Measurements from ENCODE around the gene DPY30.
"Not testable (repeated sequence)": the region's sequence is repeated elsewhere in the genome, so short reads cannot be mapped to it uniquely, and the experiment has no call there.

The DPY30 gene

GRCh38 chr2:32051836-32052439 lies 12.3 kb upstream of the DPY30 start:
- no peaks in the 10 kb centered on the region for H3K9me3 ChIP-seq (ENCODE audit: control insufficient read depth, low read depth, low read length)
- H3K4me3 ChIP-seq (ENCODE audit: low read length): no peak overlapping the region
- H3K27ac ChIP-seq (ENCODE audit: low read length): no peak overlapping the region
- no peak overlapping the region for H3K9ac ChIP-seq (ENCODE audit: low read length)
- no peaks in the 10 kb centered on the region for H3K27me3 ChIP-seq (ENCODE audit: control insufficient read depth, insufficient read depth, low read length)
- H3K4me1 ChIP-seq (ENCODE audit: control insufficient read depth, low read depth, low read length): no peaks in the 10 kb centered on the region
- no peaks in the 10 kb centered on the region for H3K36me3 ChIP-seq (ENCODE audit: control insufficient read depth, low read depth, low read length)

GRCh38 chr2:32043561-32043960 lies 4.0 kb upstream of the DPY30 start:
- Histone ChIP-seq H3K4me1 (ENCODE audit: control insufficient read depth, low read depth, low read length) (peaks cover 7% of the 10 kb centered on the region), H3K36me3 (ENCODE audit: control insufficient read depth, low read depth, low read length) (no peaks in the 10 kb centered on the region), H3K27ac (ENCODE audit: low read length) (no peak overlapping the region), H3K9me3 (ENCODE audit: control insufficient read depth, low read depth, low read length) (no peaks in the 10 kb centered on the region), H3K27me3 (ENCODE audit: control insufficient read depth, insufficient read depth, low read length) (no peaks in the 10 kb centered on the region), H3K9ac (ENCODE audit: low read length) (no peak overlapping the region), H3K4me3 (ENCODE audit: low read length) (no peak overlapping the region)

GRCh38 chr2:32034198-32034887 lies 5.3 kb downstream of the DPY30 start:
- not testable (repeated sequence) for H3K9me3 ChIP-seq (ENCODE audit: control insufficient read depth, low read depth, low read length); H3K36me3 ChIP-seq (ENCODE audit: control insufficient read depth, low read depth, low read length); H3K4me1 ChIP-seq (ENCODE audit: control insufficient read depth, low read depth, low read length); H3K4me3 ChIP-seq (ENCODE audit: low read length); H3K9ac ChIP-seq (ENCODE audit: low read length); H3K27ac ChIP-seq (ENCODE audit: low read length); H3K27me3 ChIP-seq (ENCODE audit: control insufficient read depth, insufficient read depth, low read length)

DNA sequence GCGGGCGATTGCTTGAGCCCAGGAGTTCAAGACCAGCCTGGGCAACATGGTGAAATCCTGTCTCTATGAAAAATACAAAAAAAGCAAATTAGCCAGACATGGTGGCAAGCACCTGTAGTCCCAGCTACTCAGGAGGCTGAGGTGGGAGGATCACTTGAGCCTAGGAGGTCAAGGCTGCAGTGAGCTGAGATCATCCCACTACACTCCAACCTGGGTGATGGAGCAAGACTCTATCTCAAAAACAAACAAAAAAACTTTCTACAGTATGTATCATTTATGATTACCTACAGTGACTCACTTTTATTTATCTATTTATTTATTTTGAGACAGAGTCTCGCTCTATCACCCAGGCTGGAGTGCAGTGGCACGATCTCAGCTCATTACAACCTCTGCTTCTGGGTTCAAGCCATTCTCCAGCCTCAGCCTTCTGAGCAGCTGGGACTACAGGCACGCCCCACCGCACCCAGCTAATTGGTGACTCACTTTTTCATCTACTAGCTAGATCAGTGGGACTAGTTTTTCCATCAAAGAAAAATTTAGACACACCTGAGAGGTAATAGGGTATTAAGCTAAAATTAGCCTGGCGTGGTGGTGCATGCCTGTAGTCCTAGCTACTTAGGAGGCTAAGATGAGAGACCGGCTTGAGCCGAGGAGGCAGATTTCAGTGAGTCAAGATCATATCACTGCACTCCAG lies 20.7 kb downstream of the DPY30 start:
- not testable (repeated sequence) for H3K9me3 ChIP-seq (ENCODE audit: control insufficient read depth, low read depth, low read length); H3K4me3 ChIP-seq (ENCODE audit: low read length); H3K27ac ChIP-seq (ENCODE audit: low read length); H3K9ac ChIP-seq (ENCODE audit: low read length); H3K27me3 ChIP-seq (ENCODE audit: control insufficient read depth, insufficient read depth, low read length); H3K4me1 ChIP-seq (ENCODE audit: control insufficient read depth, low read depth, low read length)
- H3K36me3 ChIP-seq (ENCODE audit: control insufficient read depth, low read depth, low read length): peaks cover 25% of the 10 kb centered on the region

GRCh38 chr2:32012872-32013271 lies 26.7 kb downstream of the DPY30 start:
- Histone ChIP-seq H3K9ac (ENCODE audit: low read length) (no peak overlapping the region), H3K27ac (ENCODE audit: low read length) (no peak overlapping the region), H3K9me3 (ENCODE audit: control insufficient read depth, low read depth, low read length) (no peaks in the 10 kb centered on the region), H3K36me3 (ENCODE audit: control insufficient read depth, low read depth, low read length) (peaks cover 4% of the 10 kb centered on the region), H3K4me3 (ENCODE audit: low read length) (no peak overlapping the region), H3K4me1 (ENCODE audit: control insufficient read depth, low read depth, low read length) (peaks cover 17% of the 10 kb centered on the region), H3K27me3 (ENCODE audit: control insufficient read depth, insufficient read depth, low read length) (no peaks in the 10 kb centered on the region)

DNA sequence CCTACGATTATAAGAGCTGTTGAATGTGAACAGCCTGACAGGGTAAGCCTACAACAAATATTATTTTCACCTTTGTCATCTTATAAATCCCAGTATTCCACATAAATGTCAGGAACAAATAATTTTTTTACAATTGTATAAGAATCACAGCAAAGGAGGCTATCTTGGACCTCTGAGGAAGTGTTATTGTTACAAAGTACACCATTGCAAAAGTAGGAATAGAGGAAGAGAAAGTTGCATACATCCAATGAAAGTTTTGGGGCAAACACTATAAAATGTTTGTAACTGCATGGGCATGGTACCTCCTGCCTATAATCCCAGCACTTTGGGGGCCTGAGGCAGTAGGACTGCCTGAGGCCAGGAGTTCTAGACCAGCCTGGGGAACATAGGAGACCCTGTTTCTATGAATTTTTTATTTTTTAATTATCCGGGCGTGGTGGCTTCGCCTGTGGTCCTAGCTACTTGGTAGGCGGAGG lies 28.1 kb downstream of the DPY30 start:
- peaks cover 17% of the 10 kb centered on the region for H3K4me1 ChIP-seq (ENCODE audit: control insufficient read depth, low read depth, low read length)
- H3K9me3 ChIP-seq (ENCODE audit: control insufficient read depth, low read depth, low read length): no peaks in the 10 kb centered on the region
- H3K36me3 ChIP-seq (ENCODE audit: control insufficient read depth, low read depth, low read length): no peaks in the 10 kb centered on the region
- H3K9ac ChIP-seq (ENCODE audit: low read length): peak overlapping the region; percentile 86
- peak overlapping the region; percentile 93 for H3K27ac ChIP-seq (ENCODE audit: low read length)
- peak overlapping the region; percentile 76 for H3K4me3 ChIP-seq (ENCODE audit: low read length)
- no peaks in the 10 kb centered on the region for H3K27me3 ChIP-seq (ENCODE audit: control insufficient read depth, insufficient read depth, low read length)

DNA sequence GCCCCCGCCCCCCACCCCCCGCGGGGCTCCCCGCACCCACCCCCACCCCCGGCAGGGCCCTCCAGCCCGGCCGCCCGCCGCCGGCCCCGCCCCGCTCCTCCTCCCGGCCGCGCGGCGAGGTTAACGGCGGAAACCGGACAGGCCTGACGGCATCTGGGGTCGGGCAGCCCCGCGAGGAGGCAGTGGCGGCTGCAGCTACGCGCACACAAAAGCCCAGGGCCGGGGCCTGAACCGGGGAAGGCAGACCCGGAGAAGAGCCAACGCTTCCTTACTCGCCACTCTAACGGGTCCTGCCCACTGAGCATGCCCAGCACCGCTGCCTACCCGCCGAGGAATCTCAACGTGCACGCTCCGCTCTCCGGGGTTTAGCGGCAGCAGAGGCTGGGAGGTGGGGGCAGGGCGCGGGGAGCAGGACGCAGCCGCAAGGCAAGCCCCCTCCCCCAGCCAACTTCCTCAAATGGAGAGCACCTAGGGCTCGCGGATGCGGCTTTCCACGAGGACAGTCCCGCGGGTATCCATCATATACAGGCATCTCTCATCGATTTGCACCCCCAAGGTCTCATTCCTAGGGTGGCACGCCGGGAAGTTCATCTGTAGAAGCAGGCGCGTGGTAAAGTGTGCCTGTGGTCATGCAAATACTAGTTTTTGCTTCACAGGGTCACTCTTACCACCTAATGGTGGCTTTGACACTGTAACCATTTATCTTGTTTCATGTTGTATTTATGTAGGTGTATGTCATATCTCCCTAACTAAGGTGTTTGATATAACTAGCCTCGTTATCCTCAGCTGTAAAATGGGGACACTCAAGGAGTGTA lies 28.7 kb downstream of the DPY30 start, which contains the start of gene MEMO1:
MEMO1 (minus strand) TSS at position 339 of the 815 bp plus-strand sequence. CDS start 761 bp downstream, outside the sequence.
- peak within 1 kb of the TSS; percentile 93 for H3K27ac ChIP-seq (ENCODE audit: low read length)
- H3K9me3 ChIP-seq (ENCODE audit: control insufficient read depth, low read depth, low read length): no peaks in the 10 kb centered on the region
- H3K36me3 ChIP-seq (ENCODE audit: control insufficient read depth, low read depth, low read length): no peaks in the 10 kb centered on the region
- H3K4me1 ChIP-seq (ENCODE audit: control insufficient read depth, low read depth, low read length): peaks cover 17% of the 10 kb centered on the region
- H3K4me3 ChIP-seq (ENCODE audit: low read length): peak within 1 kb of the TSS; percentile 87
- no peaks in the 10 kb centered on the region for H3K27me3 ChIP-seq (ENCODE audit: control insufficient read depth, insufficient read depth, low read length)
- H3K9ac ChIP-seq (ENCODE audit: low read length): peak within 1 kb of the TSS; percentile 86

GRCh38 chr2:32010280-32010669 lies 29.3 kb downstream of the DPY30 start:
- not testable (repeated sequence) for H3K27me3 ChIP-seq (ENCODE audit: control insufficient read depth, insufficient read depth, low read length); H3K9ac ChIP-seq (ENCODE audit: low read length); H3K36me3 ChIP-seq (ENCODE audit: control insufficient read depth, low read depth, low read length); H3K9me3 ChIP-seq (ENCODE audit: control insufficient read depth, low read depth, low read length); H3K4me3 ChIP-seq (ENCODE audit: low read length); H3K27ac ChIP-seq (ENCODE audit: low read length)
- peaks cover 17% of the 10 kb centered on the region for H3K4me1 ChIP-seq (ENCODE audit: control insufficient read depth, low read depth, low read length)

DNA sequence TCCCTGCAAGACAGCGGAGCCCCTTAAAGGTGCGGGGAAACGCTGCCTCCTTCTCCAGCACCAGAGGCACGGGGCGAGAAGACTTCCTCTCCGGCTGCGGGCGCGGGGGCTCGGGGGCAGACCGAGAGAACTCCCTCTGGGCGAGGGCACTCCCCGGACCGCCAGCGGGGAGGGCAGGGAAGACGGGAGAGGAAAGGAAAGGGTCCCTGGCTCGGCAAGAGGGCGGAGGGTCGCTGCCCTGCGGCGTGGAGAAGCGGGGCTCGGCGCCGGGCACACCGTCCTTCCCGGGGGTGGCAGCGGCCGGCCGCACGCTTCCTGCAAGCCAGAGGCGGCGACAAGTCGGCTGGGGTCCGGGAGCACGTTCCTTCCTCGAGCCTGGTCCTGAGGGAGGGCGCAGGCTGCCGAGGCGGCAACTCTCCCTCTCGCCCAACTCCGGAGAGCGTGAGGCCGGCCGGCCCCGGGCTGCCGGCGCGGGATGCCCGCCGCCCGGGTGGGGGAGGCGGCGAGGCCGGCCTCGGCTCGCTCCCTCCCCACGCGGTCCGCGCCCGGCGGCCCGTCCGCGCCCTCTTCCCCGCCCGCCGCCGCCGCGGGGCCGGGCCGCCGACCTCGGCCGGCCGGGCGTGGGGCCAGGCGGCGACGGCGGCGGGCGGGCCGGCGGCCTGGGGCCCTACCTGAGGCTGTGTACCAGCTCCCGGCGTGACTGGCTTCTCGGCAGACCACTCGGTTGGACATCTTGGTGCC lies 29.9 kb downstream of the DPY30 start:
- H3K4me1 ChIP-seq (ENCODE audit: control insufficient read depth, low read depth, low read length): peaks cover 17% of the 10 kb centered on the region
- H3K9ac ChIP-seq (ENCODE audit: low read length): peak overlapping the region; percentile 74
- no peaks in the 10 kb centered on the region for H3K36me3 ChIP-seq (ENCODE audit: control insufficient read depth, low read depth, low read length)
- no peak overlapping the region for H3K27ac ChIP-seq (ENCODE audit: low read length)
- H3K9me3 ChIP-seq (ENCODE audit: control insufficient read depth, low read depth, low read length): no peaks in the 10 kb centered on the region
- H3K4me3 ChIP-seq (ENCODE audit: low read length): peak overlapping the region; percentile 87
- no peaks in the 10 kb centered on the region for H3K27me3 ChIP-seq (ENCODE audit: control insufficient read depth, insufficient read depth, low read length)

DNA sequence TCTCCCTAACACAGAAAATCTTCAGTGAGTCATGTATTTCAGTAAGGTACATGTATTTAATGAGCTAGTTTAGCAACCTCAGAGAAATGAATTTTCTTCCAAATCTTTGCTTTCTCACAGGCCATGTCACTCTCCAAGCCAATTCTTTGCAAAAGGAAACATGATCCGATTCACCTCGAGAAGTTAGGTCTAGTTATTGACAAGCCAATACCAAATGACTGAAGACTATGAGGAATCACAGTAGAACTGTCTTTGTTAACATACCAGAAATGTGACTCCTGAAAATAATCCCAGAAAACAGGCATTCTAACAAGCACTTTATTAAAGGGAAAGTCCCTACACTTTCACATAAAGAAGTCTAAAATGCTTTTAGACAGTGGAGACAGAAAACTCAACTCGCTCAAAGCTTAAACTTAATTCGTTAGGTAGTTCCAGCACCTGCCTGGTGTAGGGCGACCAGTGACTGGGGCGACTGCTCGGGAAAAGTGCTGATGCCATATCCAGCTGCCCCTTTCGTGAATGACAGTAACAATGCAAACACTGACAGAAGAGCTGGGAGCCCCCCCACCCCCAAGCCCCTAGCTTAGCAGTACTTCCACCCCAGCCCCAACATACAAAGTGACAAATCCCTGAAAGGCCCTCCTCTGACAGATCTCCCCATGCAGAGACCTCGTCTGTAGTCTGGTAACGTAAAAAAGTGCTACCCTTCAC lies 30.6 kb downstream of the DPY30 start:
- H3K36me3 ChIP-seq (ENCODE audit: control insufficient read depth, low read depth, low read length): no peaks in the 10 kb centered on the region

More for the DNA sequence above, 30.6 kb downstream of the DPY30 start:
- no peak overlapping the region for H3K27ac ChIP-seq (ENCODE audit: low read length)
- H3K9ac ChIP-seq (ENCODE audit: low read length): peak overlapping the region; percentile 74
- no peaks in the 10 kb centered on the region for H3K9me3 ChIP-seq (ENCODE audit: control insufficient read depth, low read depth, low read length)
- peak overlapping the region; percentile 87 for H3K4me3 ChIP-seq (ENCODE audit: low read length)
- H3K4me1 ChIP-seq (ENCODE audit: control insufficient read depth, low read depth, low read length): peaks cover 17% of the 10 kb centered on the region
- H3K27me3 ChIP-seq (ENCODE audit: control insufficient read depth, insufficient read depth, low read length): no peaks in the 10 kb centered on the region

All from iPS-18a (cell line).